Ovary (tissue), 9 donors: ENCODE results near the gene GRM2. TPM values are rescaled to one million over a fixed set of nuclear protein-coding genes. Genes with fewer than 3 reads are reported as not detected.

Experiments used
- DNase-seq, 5 donors: peaks; one replicate each; pipeline ENCODE4 v3.0.0-alpha.2; 2019 to 2020
- H3K27ac ChIP-seq, 2 donors: fragments of 200-600 bp; one replicate each; pipeline versions ENCODE4 v1.5.1 to v1.8.0; 2019 to 2022
- H3K27me3 ChIP-seq: fragments of 200-600 bp; one replicate; pipeline ENCODE4 v1.8.0; 2022
- H3K36me3 ChIP-seq: fragments of 200-600 bp; sonication (generic); one replicate; pipeline ENCODE4 v1.5.1; 2019
- H3K4me1 ChIP-seq: one replicate; pipeline ENCODE4 v1.8.1; 2013; ENCODE audit warnings: mild to moderate bottlenecking, moderate library complexity; ENCODE audit not compliant: insufficient read depth
- H3K4me3 ChIP-seq: fragments of 200-600 bp; sonication (generic); one replicate; pipeline ENCODE4 v1.5.1; 2017
- H3K9me3 ChIP-seq, 2 donors: fragments of 200-600 bp in 1 of 2; sonication (generic) in 1 of 2; one replicate each; pipeline versions ENCODE4 v1.5.1 to v1.8.1; 2013 to 2019; ENCODE audit warnings: mild to moderate bottlenecking in 1 of 2, moderate library complexity in 1 of 2
- EP300 ChIP-seq: sonication (generic); formaldehyde crosslinking; IDR thresholded peaks from one replicate; pipeline ENCODE4 v1.6.1; 2017; ENCODE audit warnings: antibody characterized with exemption
- POLR2A ChIP-seq: fragments of 450-650 bp; IDR thresholded peaks from one replicate; pipeline ENCODE4 v1.6.1; 2017; ENCODE audit warnings: antibody characterized with exemption, mild to moderate bottlenecking, moderate library complexity
- WGBS, 3 donors: extraction: QIAGEN DNeasy Blood & Tissue Kit in 1 of 3; methylation state at CpG; one replicate each; pipeline versions ENCODE4 v1.1.5 to v1.1.7; 2013 to 2017; 5-methylcytosine and 5-hydroxymethylcytosine counted together
- intact Hi-C, 4 donors: fragments of 100-400 bp; cut with DNase I; formaldehyde crosslinking; loops; one replicate each; pipeline versions ENCODE4 v1.11.0 to v1.15.1; 2022 to 2023
- polyA plus RNA-seq, 2 donors: library from polyadenylated mRNA; stranded (reverse); fragments of 200-250 nt in 1 of 2; fragments of 350-450 nt in 1 of 2; fragmentation: Illumina TruSeq in 1 of 2; extraction: RNeasy Lipid Tissue Mini Kit (QIAGEN cat#74804) in 1 of 2; gene quantifications; one replicate each; pipeline ENCODE4 v1.2.3, GENCODE V29; 2013 to 2014
- total RNA-seq, 7 donors: library from RNA; depleted of rRNA in 2 of 7; stranded (reverse); fragments of >200 nt in 2 of 7; fragmentation: NEBNext Ultra II Directional in 3 of 7; extraction: Animal tissue kit (Norgen Biotek cat#: 25700) in 3 of 7; gene quantifications; one replicate each; pipeline versions ENCODE4 v1.1.0 to v1.2.4, GENCODE V29; 2016 to 2023
- TF ChIP-seq, protein P1 (sequence below), 3 donors: fragments of 450-650 bp in 2 of 3; fragments of 200-600 bp in 1 of 3; IDR thresholded peaks; one replicate each; pipeline versions ENCODE4 v1.5.1 to v1.8.0; 2016 to 2022; ENCODE audit warnings: antibody characterized with exemption in 3 of 3, mild to moderate bottlenecking in 1 of 3
- donor health status: DM: no; HTN: no; CAD: no; lungs with moderate emphysema.
- donor health status: DM: no; HTN: no; CAD: no.
- donor health status: Bipolar disorder and iron deficiency.
- donor health status: DM: yes; HTN: yes; CAD: no.
- donor health status: DM: no; HTN: no; CAD: no.
- donor health status: DM: yes; HTN: yes; CAD: no.

The GRM2 gene
- total and polyA plus RNA-seq, 9 donors = 0.10 to 0.47 (median 0.28) TPM; not detected in 3

DNA sequence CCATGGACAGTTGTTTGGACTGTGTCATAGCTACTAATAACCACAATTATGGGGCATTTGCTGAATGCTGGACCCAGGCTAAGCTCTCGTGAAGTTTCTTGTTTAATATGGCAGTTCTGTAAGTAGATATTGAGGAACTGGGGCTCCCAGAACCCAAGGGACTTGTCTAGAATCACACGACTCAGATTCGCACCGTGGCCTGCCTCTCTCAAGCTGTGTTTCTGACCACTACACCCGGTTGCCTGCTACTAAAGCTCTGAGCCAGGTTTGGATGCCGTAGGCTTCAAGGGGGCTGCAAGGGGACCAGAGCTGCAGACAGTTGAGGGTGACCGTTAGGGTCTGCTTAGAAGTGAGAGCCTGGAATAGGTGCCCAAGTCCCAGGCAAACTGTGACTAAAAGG lies 24.3 kb upstream of the GRM2 start:
- WGBS, 3 donors = 74 to 80% (median 78%) methylated on average over 7 of the region's 7 CpGs
- TF ChIP-seq EP300 (no peak), POLR2A (no peak)
- TF ChIP-seq, protein P1, sequence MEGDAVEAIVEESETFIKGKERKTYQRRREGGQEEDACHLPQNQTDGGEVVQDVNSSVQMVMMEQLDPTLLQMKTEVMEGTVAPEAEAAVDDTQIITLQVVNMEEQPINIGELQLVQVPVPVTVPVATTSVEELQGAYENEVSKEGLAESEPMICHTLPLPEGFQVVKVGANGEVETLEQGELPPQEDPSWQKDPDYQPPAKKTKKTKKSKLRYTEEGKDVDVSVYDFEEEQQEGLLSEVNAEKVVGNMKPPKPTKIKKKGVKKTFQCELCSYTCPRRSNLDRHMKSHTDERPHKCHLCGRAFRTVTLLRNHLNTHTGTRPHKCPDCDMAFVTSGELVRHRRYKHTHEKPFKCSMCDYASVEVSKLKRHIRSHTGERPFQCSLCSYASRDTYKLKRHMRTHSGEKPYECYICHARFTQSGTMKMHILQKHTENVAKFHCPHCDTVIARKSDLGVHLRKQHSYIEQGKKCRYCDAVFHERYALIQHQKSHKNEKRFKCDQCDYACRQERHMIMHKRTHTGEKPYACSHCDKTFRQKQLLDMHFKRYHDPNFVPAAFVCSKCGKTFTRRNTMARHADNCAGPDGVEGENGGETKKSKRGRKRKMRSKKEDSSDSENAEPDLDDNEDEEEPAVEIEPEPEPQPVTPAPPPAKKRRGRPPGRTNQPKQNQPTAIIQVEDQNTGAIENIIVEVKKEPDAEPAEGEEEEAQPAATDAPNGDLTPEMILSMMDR (IDR thresholded peaks at IDR 0.05) = no peak
- intact Hi-C loops = loop anchor here in 3 of 4 donors (5.0 to 10.0 kb wide), 3 partner anchors 148 to 1065 kb away; partner anchors contain the start of genes RBM15B (in 2 of the 3), MAPKAPK3 (in 1 of the 3) and RAD54L2 (in 1 of the 3)
- H3K9me3 ChIP-seq = no peaks in the 10 kb centered on the region
- H3K27ac ChIP-seq = no peak overlapping the region
- H3K36me3 ChIP-seq = no peaks in the 10 kb centered on the region
- no peak overlapping the region for H3K4me3 ChIP-seq
- H3K4me1 ChIP-seq = no peaks in the 10 kb centered on the region
- DNase-seq = no peak
- no peaks in the 10 kb centered on the region for H3K27me3 ChIP-seq

DNA sequence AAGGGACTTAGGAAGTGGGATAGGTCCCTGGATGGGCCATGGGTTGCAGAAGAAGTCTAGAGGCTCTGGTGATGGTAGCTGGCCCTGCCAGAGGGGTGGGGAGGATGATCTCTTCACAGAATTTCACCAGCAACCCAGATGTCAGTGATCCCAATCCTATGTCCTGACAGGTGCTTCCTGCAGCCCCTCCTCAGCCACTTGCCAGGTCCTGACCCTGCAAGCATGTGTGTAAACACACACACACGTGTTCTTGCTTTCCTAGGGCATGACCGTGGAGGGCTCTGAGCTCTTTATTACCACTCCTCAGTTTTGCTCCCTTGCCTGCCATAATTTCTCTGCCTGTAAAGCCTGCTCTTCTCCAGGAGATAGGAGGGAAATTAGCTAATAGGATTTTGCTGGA lies 23.3 kb upstream of the GRM2 start:
- DNase-seq = no peak
- TF ChIP-seq EP300 = no peak
- WGBS, 3 donors = 45 to 56% (median 54%) methylated on average over 2 of the region's 2 CpGs
- no peaks in the 10 kb centered on the region for H3K27me3 ChIP-seq
- no peak overlapping the region for H3K27ac ChIP-seq
- no peak overlapping the region for H3K4me3 ChIP-seq
- intact Hi-C loops = loop anchor here in 3 of 4 donors (5.0 to 10.0 kb wide), 3 partner anchors 149 to 1066 kb away; partner anchors contain the start of genes RBM15B (in 2 of the 3), MAPKAPK3 (in 1 of the 3) and RAD54L2 (in 1 of the 3)
- H3K4me1 ChIP-seq = no peaks in the 10 kb centered on the region
- H3K36me3 ChIP-seq = no peaks in the 10 kb centered on the region
- no peaks in the 10 kb centered on the region for H3K9me3 ChIP-seq

DNA sequence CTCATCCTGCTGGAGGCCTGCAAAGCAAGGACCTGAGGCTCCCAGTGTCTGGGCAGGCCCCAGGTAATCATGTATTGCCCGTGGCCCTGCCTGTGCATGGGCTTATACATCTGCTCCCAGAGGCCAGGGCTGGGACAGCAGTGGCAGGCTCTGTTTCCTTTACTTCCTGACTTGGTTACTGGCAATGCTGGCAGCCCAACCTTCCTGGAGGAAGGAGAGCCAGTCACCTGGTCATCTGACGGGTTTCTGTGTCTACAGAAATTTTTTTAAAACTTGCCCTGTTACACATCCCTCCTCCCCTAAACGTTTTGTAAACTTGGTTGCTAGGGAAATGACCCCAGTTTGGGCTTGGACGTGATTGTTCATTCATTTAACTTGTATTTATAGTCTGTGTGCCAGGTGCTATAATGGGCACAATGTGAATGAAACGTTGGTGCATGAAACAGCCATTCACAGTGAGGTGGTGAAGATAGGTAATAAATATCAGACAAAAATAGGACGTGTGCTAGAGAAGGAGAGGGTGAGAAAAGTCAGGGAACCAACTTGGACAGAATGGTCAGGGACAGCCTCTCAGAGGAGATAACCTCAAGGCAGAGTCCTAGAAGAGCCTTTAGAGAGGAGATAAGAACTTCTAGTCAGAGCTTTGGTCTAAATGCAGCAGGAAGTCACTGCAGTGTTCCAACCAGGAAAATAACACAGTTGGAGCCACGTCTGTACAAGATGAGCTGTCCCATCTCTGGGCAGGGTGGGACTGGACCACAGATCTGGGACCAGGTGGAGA lies 21.7 kb upstream of the GRM2 start:
- Histone ChIP-seq H3K36me3 (no peaks in the 10 kb centered on the region), H3K9me3 (no peaks in the 10 kb centered on the region), H3K27ac (no peak overlapping the region), H3K4me3 (no peak overlapping the region), H3K4me1 (no peaks in the 10 kb centered on the region), H3K27me3 (no peaks in the 10 kb centered on the region)
- TF ChIP-seq, protein P1 (IDR thresholded peaks at IDR 0.05) = no peak
- TF ChIP-seq POLR2A (no peak), EP300 (no peak)
- DNase-seq = no peak
- 46 to 56% (median 54%) methylated on average over 7 of the region's 7 CpGs for WGBS, 3 donors
- intact Hi-C loops = loop anchor here in 3 of 4 donors (5.0 to 10.0 kb wide), 3 partner anchors 150 to 1068 kb away; partner anchors contain the start of genes RBM15B (in 2 of the 3), MAPKAPK3 (in 1 of the 3) and RAD54L2 (in 1 of the 3)

DNA sequence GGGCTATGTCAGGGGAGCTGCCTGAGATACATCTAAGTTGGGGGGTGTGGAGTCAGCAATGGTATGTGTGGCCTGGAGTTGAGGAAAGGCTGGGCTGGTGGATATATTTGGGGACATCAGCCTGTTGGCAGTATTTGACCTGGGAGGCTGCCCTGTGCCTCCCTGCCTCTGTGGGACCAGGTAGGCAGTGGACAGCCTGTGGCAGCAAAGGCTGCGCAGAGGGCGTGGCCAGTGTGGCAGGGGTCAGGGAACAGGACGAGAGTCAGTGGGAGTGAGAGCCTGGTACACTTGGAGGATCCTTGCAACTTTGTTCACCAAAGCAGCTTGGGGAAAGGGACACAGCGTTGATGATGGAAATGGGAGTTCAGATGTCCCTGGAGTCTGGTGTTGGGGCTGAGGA lies 20.8 kb upstream of the GRM2 start:
- no peaks in the 10 kb centered on the region for H3K36me3 ChIP-seq
- WGBS, 3 donors = 69 to 79% (median 74%) methylated on average over 4 of the region's 4 CpGs

More for the DNA sequence above, 20.8 kb upstream of the GRM2 start:
- no peak overlapping the region for H3K27ac ChIP-seq
- no peak for TF ChIP-seq EP300
- TF ChIP-seq POLR2A = no peak
- TF ChIP-seq, protein P1 (IDR thresholded peaks at IDR 0.05) = no peak
- no peaks in the 10 kb centered on the region for H3K4me1 ChIP-seq
- no peak for DNase-seq
- no peaks in the 10 kb centered on the region for H3K9me3 ChIP-seq
- intact Hi-C loops = loop anchor here in 1 of 4 donors (10.0 kb wide), 1 partner anchor 151 kb away; the partner anchor contains the start of gene RAD54L2
- no peak overlapping the region for H3K4me3 ChIP-seq
- H3K27me3 ChIP-seq = no peaks in the 10 kb centered on the region
